ENCODE data around the gene STEAP3.

Gene STEAP3

DNA sequence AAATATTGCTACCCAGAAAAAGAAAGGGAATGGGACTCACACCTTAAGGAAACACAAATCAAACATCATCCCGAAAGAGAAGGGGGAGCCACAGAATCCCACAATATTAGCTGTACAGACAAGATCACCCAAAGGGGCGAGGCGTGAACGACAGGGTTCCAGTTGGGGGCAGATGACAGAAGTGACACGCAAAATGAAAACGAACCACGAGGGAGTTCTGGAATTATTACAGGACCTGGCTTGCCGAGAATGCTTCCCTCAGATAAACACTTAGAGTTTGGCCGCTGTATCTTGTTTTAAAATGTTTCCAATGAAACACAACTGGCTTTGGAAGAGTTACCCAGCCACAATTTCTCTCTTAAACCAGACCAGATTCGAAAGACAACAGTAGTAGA, 82.6 kb downstream of the STEAP3 start:
- Histone ChIP-seq H3K36me3 (ENCODE audit: control insufficient read depth, insufficient read depth, low read length) (no peaks in the 10 kb centered on the region), H3K27ac (peak overlapping the region; percentile 94), H3K27me3 (ENCODE audit: control insufficient read depth, insufficient read depth, low read length) (no peaks in the 10 kb centered on the region), H3K79me2 (no peaks in the 10 kb centered on the region), H3K9ac (peak overlapping the region; percentile 9), H3K4me1 (peaks cover 65% of the 10 kb centered on the region), H2AFZ (peak overlapping the region; percentile 69), H3K4me3 (ENCODE audit: low read depth, low read length) (peak overlapping the region; percentile 17), H3K9me3 (ENCODE audit: control insufficient read depth, low read length) (no peaks in the 10 kb centered on the region), H3K4me2 (ENCODE audit: low read length) (peak overlapping the region; percentile 66)
- TF ChIP-seq, protein P1, sequence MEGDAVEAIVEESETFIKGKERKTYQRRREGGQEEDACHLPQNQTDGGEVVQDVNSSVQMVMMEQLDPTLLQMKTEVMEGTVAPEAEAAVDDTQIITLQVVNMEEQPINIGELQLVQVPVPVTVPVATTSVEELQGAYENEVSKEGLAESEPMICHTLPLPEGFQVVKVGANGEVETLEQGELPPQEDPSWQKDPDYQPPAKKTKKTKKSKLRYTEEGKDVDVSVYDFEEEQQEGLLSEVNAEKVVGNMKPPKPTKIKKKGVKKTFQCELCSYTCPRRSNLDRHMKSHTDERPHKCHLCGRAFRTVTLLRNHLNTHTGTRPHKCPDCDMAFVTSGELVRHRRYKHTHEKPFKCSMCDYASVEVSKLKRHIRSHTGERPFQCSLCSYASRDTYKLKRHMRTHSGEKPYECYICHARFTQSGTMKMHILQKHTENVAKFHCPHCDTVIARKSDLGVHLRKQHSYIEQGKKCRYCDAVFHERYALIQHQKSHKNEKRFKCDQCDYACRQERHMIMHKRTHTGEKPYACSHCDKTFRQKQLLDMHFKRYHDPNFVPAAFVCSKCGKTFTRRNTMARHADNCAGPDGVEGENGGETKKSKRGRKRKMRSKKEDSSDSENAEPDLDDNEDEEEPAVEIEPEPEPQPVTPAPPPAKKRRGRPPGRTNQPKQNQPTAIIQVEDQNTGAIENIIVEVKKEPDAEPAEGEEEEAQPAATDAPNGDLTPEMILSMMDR (IDR thresholded peaks at IDR 0.05) = no peak

DNA sequence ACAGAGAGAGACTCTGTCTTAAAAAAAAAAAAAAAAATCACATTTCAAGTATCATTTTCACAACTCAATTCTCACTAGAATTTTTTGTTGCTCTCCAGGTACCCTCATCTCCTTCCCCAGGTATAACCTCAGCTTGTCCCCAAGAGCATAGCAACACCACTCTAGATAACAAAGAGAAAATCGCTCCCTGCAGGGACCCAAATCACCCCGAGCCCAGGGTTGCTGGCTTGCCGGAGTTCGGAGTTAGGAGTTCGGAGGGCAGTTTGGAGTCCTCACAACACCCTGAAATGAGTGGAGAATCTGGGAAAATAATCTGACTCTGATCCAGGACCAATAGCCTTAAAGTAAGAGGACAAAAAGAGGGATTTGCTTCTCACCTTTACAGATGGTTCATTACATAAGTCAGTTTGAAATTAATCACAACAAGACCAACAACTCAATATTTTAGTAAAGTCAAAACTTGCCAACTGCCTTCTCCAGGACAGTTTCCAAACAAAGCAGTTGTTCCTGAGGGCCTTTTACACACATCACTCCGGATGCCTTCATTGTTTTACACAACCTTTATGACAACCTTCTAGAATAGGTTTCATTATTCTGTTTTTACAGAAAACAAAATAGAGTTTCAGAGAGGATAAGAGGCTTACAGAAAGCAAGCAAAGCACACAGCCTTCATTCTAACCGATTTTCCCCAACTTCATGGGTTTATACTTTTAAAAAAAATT, 83.9 kb downstream of the STEAP3 start:
- peak overlapping the region; percentile 94 for H3K27ac ChIP-seq
- H3K4me3 ChIP-seq (ENCODE audit: low read depth, low read length) = no peak overlapping the region
- H2AFZ ChIP-seq = peak overlapping the region; percentile 69
- H3K9me3 ChIP-seq (ENCODE audit: control insufficient read depth, low read length) = no peaks in the 10 kb centered on the region
- H3K4me1 ChIP-seq = peaks cover 61% of the 10 kb centered on the region
- H3K36me3 ChIP-seq (ENCODE audit: control insufficient read depth, insufficient read depth, low read length) = no peaks in the 10 kb centered on the region
- TF ChIP-seq, protein P1 (IDR thresholded peaks at IDR 0.05) = no peak
- no peaks in the 10 kb centered on the region for H3K27me3 ChIP-seq (ENCODE audit: control insufficient read depth, insufficient read depth, low read length)
- no peaks in the 10 kb centered on the region for H3K79me2 ChIP-seq
- H3K4me2 ChIP-seq (ENCODE audit: low read length) = no peak overlapping the region
- no peak overlapping the region for H3K9ac ChIP-seq

DNA sequence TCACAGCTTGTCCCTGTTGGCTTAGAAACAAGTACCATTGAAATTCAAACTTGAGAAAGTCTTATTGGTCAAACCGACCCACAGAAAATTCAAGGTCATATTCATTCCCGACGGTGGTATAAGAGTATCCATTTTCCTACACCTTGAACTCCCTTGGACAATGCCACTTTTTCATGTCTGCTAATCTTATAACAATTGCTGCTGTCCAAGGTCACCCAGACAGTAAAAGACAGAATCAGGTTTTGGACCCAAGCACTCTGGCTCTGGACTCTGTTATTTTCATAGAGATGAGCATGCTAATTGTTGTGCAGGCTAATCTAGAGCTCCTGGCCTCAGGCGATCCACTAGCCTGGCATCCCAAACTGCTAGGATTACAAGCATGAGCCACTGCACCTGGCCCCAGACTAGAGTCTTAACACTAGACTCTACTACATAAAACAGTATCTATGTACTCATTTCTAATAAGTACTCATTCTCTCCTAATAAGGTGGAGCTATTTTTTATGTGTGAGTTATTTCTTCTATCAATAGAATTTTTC, 85.2 kb downstream of the STEAP3 start:
- H3K9ac ChIP-seq = no peak overlapping the region
- no peaks in the 10 kb centered on the region for H3K79me2 ChIP-seq
- peak overlapping the region; percentile 70 for H2AFZ ChIP-seq
- H3K9me3 ChIP-seq (ENCODE audit: control insufficient read depth, low read length) = no peaks in the 10 kb centered on the region
- TF ChIP-seq, protein P1 (IDR thresholded peaks at IDR 0.05) = no peak
- H3K4me3 ChIP-seq (ENCODE audit: low read depth, low read length) = no peak overlapping the region
- peak overlapping the region; percentile 94 for H3K27ac ChIP-seq
- H3K27me3 ChIP-seq (ENCODE audit: control insufficient read depth, insufficient read depth, low read length) = no peaks in the 10 kb centered on the region
- H3K4me2 ChIP-seq (ENCODE audit: low read length) = no peak overlapping the region
- no peaks in the 10 kb centered on the region for H3K36me3 ChIP-seq (ENCODE audit: control insufficient read depth, insufficient read depth, low read length)
- peaks cover 53% of the 10 kb centered on the region for H3K4me1 ChIP-seq

DNA sequence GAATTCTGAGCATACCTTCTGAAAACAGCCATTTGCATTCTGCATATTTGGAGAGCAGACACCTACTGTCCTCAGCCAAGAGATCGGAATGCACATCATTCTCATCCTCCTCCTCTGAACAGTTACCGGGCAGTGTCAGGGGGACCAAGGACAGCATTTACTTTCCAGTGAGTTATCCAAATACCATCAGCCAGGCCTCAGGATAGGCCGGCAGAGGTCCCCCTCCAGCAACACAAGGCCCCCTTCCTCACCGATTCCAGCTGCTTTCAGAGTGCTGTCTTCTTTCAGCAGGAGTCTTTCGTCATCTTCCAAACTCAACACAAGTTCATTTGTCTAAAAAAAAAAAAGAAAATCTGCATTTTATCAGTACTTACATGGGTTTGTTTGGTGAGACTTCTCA, 87.7 kb downstream of the STEAP3 start:
- Histone ChIP-seq H3K4me3 (ENCODE audit: low read depth, low read length) (no peak overlapping the region), H3K9me3 (ENCODE audit: control insufficient read depth, low read length) (no peaks in the 10 kb centered on the region), H3K27ac (peak overlapping the region; percentile 43), H3K4me1 (peaks cover 37% of the 10 kb centered on the region), H3K36me3 (ENCODE audit: control insufficient read depth, insufficient read depth, low read length) (no peaks in the 10 kb centered on the region), H2AFZ (no peak overlapping the region), H3K79me2 (no peaks in the 10 kb centered on the region), H3K27me3 (ENCODE audit: control insufficient read depth, insufficient read depth, low read length) (no peaks in the 10 kb centered on the region), H3K9ac (no peak overlapping the region), H3K4me2 (ENCODE audit: low read length) (no peak overlapping the region)
- TF ChIP-seq, protein P1 (IDR thresholded peaks at IDR 0.05) = no peak

DNA sequence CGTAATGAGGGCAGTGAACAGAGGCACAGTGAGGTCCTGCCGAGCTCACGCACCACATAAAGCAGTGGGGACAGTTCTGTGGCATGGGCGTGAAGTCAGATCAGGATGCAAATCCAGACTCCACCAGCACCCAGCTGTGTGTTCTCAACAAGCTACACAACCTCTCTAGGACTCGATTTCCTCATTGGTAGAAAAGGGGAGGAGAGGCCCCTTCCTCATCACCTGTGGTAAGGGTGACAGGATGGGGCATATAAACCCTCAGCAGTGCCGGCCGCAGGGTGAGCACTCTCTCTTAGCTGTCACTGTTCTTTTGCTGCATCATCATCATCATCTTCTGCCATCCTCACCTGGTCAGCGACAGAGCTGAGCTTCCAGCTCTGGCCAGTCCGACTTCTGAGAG, 88.2 kb downstream of the STEAP3 start:
- TF ChIP-seq, protein P1 (IDR thresholded peaks at IDR 0.05) = no peak
- no peak overlapping the region for H3K9ac ChIP-seq
- H3K9me3 ChIP-seq (ENCODE audit: control insufficient read depth, low read length) = no peaks in the 10 kb centered on the region
- H3K4me3 ChIP-seq (ENCODE audit: low read depth, low read length) = no peak overlapping the region
- no peaks in the 10 kb centered on the region for H3K79me2 ChIP-seq
- no peaks in the 10 kb centered on the region for H3K27me3 ChIP-seq (ENCODE audit: control insufficient read depth, insufficient read depth, low read length)
- H3K36me3 ChIP-seq (ENCODE audit: control insufficient read depth, insufficient read depth, low read length) = no peaks in the 10 kb centered on the region
- H3K27ac ChIP-seq = no peak overlapping the region
- peaks cover 33% of the 10 kb centered on the region for H3K4me1 ChIP-seq
- no peak overlapping the region for H3K4me2 ChIP-seq (ENCODE audit: low read length)
- no peak overlapping the region for H2AFZ ChIP-seq
